HEK293T (cell line): ENCODE results near the gene AGBL1.

Experiments used
- ARNT ChIP-seq: fragments of 450-650 bp; IDR thresholded peaks from 2 replicates; pipeline ENCODE4 v1.6.1; 2017; ENCODE audit warnings: mild to moderate bottlenecking
- TARDBP ChIP-seq: fragments of 450-650 bp; IDR thresholded peaks from 2 replicates; pipeline ENCODE4 v1.6.1; 2016

- TF ChIP-seq TARDBP (no peak), ARNT (no peak)
These were observed 443.1 kb downstream of the AGBL1 start for GRCh38 chr15:86522721-86523120.
